HAP-1 (cell line): ENCODE data around the gene GSTA2.
"Not testable (repeated sequence)": the region's sequence is repeated elsewhere in the genome, so short reads cannot be mapped to it uniquely, and the experiment has no call there.

Experiments used
- DNase-seq, 2 experiments: peaks; one replicate each; pipeline ENCODE4 v3.0.0-alpha.2; 2016 to 2020; ENCODE audit warnings: low spot score in 2 of 2
- H3K27me3 ChIP-seq: fragments of 250-450 bp; sonication (Bioruptor Pico); 2 replicates; pipeline ENCODE4 v1.5.1; 2020; ENCODE audit warnings: low read depth, mild to moderate bottlenecking, moderate library complexity
- H3K36me3 ChIP-seq: fragments of 250-450 bp; sonication (Bioruptor Pico); replicated peaks from 2 replicates; pipeline ENCODE4 v1.5.1; 2020; ENCODE audit warnings: mild to moderate bottlenecking
- H3K4me1 ChIP-seq: fragments of 250-450 bp; sonication (Bioruptor Pico); 2 replicates; pipeline ENCODE4 v1.5.1; 2020; ENCODE audit warnings: mild to moderate bottlenecking
- H3K4me3 ChIP-seq: fragments of 250-450 bp; sonication (Bioruptor Pico); 2 replicates; pipeline ENCODE4 v1.5.1; 2020; ENCODE audit warnings: mild to moderate bottlenecking, moderate library complexity
- H3K9me3 ChIP-seq: fragments of 250-450 bp; sonication (Bioruptor Pico); 2 replicates; pipeline ENCODE4 v1.5.1; 2020; ENCODE audit warnings: mild to moderate bottlenecking, moderate library complexity
- in situ Hi-C: fragments of 300-500 bp; cut with MboI; formaldehyde crosslinking; loops from 3 replicates; pipeline ENCODE4 v1.14.3; 2020; ENCODE audit warnings: low sequenced_read_pairs, inconsistent platforms, mixed read lengths

GSTA2 gene

DNA sequence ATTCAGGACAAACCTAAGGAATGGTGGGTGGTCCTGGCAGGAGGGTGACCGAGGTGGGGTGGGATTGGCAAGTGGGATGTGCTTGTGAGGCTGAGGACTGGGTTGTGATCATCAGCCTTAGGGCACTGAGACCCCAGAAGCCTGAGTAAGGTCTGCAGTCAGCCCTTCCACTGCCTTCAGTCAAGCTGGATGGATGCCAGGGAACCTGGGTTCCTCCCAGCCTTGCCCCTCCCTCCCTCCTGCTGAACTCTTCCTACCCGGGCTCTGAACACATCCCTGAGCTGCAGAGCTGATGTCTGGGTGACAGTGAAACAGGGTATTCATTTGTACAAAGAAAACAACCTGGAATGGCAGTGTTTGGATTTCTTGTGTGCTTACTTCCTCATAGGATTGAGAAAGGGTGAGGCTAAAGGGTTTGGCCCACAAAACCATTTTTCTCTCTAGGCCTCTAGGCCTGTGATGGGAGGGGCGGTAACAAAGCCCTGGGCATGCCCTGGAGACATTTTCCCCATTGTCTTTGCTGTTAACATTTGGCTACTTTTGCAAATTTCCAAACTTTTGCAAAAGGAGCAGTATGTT, 19.5 kb upstream of the GSTA2 start:
- H3K4me3 ChIP-seq, H3K27me3 ChIP-seq, H3K36me3 ChIP-seq, DNase-seq, H3K4me1 ChIP-seq, H3K9me3 ChIP-seq, in situ Hi-C loops: not testable (repeated sequence)

DNA sequence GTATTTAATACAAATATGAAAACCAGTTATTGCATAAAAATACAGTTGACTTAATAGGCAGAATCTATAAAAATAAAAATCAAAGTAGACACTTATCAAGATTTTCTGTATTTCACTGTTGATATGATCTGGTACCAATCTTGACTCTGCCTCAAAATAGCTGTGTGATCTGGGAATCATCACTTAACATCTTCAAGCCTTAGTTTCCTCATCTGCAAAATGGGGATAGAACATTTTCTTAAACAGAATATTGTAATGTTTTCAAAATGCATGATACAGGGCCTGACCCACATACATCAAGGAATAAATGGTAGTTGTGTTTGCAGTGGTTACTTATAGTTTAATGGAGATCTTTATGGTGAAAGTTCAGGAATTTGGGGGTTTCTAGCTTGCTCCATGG, 18.9 kb upstream of the GSTA2 start:
- H3K36me3 ChIP-seq, H3K4me1 ChIP-seq, H3K4me3 ChIP-seq, DNase-seq, H3K27me3 ChIP-seq, in situ Hi-C loops, H3K9me3 ChIP-seq: not testable (repeated sequence)

DNA sequence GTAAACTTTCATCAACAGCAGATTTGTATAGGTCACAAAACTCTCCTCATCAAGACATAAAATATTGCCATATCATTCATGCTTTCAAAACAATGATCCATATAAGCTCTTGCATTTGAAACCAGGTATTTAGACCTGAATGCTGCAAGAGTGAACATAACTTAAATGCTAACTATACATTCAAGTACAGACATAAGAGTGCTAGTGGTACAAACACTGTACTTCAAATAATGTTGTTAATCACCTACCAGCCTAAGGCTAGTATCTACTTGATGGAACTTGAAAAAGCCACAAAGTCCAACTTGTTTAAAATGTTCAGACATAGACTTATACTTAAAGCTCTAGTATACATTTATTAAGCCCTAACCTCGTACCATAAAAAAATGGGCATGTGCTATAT, 16.0 kb upstream of the GSTA2 start:
- Histone ChIP-seq H3K27me3 (no peaks in the 10 kb centered on the region; the same call in 1 of the 2 replicates), H3K9me3 (no peaks in the 10 kb centered on the region), H3K36me3 (no peaks in the 10 kb centered on the region), H3K4me3 (no peak overlapping the region), H3K4me1 (no peaks in the 10 kb centered on the region)
- no peak for DNase-seq
- in situ Hi-C loops = no loop called here

DNA sequence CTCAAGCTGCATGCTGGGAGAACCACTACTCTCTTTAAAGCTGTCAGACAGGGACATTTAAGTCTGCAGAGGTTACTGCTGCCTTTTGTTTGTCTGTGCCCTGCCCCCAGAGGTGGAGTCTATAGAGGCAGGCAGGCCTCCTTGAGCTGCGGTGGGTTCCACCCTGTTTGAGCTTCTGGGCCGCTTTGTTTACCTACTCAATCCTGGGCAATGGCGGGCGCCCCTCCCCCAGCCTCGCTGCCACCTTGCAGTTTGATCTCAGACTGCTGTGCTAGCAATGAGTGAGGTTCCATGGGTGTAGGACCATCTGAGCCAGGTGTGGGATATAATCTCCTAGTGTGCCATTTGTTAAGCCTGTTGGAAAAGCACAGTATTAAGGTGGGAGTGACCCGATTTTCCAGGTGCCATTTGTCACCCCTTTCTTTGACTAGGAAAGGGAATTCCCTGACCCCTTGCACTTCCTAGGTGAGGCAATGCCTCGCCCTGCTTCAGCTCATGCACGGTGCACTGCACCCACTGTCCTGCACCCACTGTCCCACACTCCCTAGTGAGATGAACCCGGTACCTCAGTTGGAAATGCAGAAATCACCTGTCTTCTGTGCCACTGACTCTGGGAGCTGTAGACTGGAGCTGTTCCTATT, 13.6 kb upstream of the GSTA2 start:
- H3K36me3 ChIP-seq, in situ Hi-C loops, H3K27me3 ChIP-seq, H3K4me1 ChIP-seq, H3K4me3 ChIP-seq, H3K9me3 ChIP-seq: not testable (repeated sequence)
- DNase-seq = peak in 1 of 2 experiments; percentile 14

DNA sequence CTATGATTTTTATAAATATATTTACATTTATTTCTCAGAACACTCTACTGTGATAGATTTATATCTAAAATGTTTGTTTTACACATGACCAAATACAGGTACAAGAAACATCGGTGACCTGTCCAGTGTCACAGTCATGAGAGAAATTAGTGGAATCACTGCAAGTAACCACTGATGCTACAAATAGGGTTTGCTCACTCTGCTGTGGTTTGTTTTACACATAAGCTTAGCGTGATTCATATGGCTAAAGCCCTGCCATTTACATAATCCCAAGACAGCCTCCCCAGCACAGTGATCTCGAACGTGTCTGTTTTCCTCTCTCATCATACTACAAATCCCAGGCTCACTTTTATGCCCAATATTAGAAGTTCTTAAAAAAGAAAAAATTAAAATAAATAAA, 6.1 kb upstream of the GSTA2 start:
- in situ Hi-C loops, H3K4me1 ChIP-seq, H3K27me3 ChIP-seq, H3K4me3 ChIP-seq, H3K36me3 ChIP-seq, H3K9me3 ChIP-seq: not testable (repeated sequence)
- DNase-seq = peak in 1 of 2 experiments; percentile 32

DNA sequence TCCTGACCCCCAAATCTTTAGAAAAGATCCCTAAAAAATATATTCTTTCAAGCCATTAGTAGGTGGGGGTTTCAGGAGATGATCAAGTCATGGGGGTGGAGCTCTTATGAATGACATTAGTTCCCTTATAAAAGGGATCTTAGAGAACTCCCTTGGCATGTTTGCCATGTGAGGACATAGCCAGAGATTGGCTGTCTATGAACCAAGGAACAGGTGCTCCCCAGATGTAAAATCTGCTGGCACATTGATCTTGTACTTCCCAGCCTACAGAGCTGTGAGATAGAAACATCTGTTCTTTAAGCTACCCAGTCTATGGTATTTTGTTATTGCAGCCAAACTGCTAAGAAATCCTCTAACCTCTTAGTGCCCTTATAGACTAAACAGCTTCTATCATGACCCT, 4.4 kb upstream of the GSTA2 start:
- DNase-seq, H3K4me3 ChIP-seq, H3K27me3 ChIP-seq, in situ Hi-C loops, H3K4me1 ChIP-seq, H3K36me3 ChIP-seq, H3K9me3 ChIP-seq: not testable (repeated sequence)

DNA sequence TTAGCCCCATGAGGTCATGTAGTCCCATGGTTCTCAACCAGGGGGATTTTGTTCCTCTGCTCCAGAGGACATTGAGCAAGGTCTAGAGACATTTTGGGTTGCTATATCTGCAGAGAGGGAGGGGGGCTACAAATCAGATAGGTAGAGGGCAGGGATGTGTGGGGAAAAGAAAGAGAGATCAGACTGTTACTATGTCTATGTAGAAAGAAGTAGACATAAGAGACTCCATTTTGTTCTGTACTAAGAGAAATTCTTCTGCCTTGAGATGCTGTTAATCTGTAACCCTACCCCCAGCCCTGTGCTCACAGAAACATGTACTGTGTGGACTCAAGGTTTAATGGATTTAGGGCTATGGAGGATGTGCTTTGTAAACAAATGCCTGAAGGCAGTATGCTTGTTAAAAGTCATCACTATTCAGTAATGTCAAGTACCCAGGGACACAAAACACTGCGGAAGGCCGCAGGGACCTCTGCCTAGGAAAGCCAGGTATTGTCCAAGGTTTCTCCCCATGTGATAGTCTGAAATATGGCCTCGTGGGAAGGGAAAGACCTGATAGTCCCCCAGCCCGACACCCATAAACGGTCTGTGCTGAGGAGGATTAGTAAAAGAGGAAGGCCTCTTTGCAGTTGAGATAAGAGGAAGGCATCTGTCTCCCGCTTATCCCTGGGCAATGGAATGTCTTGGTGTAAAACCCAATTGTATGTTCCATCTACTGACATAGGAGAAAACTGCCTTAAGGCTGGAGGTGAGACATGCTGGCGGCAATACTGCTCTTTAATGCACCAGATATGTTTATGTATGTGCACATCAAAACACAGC, 1.4 kb downstream of the GSTA2 start:
- DNase-seq, H3K9me3 ChIP-seq, H3K27me3 ChIP-seq, H3K4me3 ChIP-seq, in situ Hi-C loops, H3K36me3 ChIP-seq, H3K4me1 ChIP-seq: not testable (repeated sequence)

DNA sequence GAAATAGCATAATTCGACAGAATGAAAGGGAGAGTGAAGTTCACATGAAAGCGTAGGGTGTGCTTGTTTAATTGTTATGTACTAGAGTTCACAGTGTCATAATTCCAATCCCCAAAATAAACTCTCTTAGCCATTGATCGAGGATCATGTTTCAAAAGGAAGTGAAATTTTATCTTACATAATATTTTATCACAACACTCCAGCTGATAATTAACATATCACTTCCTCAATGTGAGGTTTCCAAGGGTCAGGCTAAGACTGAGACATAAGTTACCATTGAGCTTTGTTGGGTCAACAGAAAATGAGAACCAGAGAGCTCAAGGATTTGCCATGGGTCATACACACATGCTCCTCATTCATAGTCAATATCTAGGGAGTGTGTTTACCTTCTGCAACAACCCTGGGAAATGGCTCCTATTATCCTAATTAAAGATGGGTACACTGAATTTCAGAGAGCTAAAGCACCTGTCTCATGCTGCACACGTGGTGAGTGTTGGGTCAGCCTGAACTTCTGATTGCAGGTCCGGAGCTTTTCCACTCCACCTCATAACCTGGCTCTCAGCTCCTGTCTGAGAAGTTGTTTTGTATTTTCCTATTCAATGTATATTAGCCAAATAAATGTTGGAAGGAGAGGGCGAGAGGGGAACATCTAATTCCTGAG, 3.0 kb downstream of the GSTA2 start:
- no peaks in the 10 kb centered on the region for H3K9me3 ChIP-seq
- no peak for DNase-seq
- in situ Hi-C loops = no loop called here
- H3K4me1 ChIP-seq = no peaks in the 10 kb centered on the region
- no peaks in the 10 kb centered on the region for H3K36me3 ChIP-seq
- no peaks in the 10 kb centered on the region for H3K27me3 ChIP-seq
- H3K4me3 ChIP-seq = no peak overlapping the region

DNA sequence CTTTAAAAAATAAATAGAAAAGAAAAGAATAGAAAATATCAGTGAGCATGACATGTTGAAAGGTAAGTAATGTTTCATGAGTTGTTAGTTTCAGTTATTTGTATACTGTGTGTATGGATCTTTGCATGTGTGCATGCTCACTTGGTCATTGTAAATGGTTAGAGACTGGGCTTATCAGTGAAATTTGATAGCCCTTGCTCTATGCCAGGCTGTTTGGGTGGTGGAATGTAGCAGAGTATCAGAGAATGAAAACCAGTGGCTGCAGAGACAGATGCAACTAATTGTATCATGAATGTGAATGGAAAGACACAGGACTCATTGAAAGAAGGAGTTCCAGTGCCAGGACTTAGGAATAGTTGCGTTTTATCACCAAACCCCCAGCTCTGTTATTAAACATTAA, 4.2 kb downstream of the GSTA2 start:
- Histone ChIP-seq H3K36me3 (no peaks in the 10 kb centered on the region), H3K4me1 (no peaks in the 10 kb centered on the region), H3K9me3 (no peaks in the 10 kb centered on the region), H3K27me3 (no peaks in the 10 kb centered on the region), H3K4me3 (no peak overlapping the region)
- in situ Hi-C loops = no loop called here
- no peak for DNase-seq

DNA sequence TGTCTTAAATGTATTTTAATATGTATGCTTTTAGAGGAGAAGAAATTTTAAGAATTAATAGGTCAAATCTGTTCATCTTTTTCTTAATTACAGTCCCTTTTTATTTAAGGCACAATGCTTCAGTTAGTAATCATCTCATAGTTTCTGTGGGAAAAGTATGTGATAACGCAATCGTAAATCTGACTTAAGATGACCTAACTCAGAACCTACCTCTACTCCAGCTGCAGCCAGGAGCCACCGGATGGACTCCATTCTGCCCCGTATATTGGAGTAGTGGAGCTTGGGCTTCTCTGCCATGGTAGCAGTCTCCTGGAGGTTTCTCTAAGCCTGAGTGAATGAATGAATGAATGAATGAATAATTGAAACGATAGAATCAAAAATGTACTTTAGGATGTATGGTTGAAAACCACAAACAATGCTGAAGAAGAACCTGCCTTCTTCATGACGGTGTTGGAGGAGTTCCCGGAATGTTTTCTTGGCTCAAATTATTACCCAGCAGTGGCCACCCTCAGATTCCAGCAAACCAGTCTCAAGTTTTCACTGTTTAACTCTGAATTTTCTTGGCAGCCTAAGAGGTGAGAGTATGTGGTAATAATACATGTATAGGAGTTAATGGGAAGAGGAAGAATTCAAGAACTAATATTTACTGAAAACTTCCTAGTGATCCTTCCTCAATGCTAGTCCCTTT, 5.5 kb downstream of the GSTA2 start:
- H3K4me3 ChIP-seq, H3K4me1 ChIP-seq, in situ Hi-C loops, DNase-seq, H3K9me3 ChIP-seq, H3K27me3 ChIP-seq, H3K36me3 ChIP-seq: not testable (repeated sequence)

DNA sequence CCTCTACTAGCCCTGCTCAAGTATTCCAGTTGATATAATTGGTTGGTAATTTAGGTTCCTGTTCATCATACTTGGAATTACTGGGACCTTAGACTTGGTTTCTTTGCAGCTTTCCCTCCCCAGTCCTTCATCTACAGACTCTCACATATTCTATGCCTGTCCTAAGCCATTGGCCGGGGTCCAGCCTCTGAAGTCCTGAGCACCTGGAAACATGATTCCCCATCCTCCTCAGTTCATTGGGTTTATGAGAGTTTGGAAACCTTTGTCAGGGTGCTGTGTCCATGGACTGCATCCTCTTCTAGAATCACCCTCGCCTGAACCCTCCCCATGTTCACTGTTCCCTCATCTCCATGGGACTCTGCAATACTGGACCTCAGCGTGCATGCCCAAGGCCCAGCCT, 8.8 kb downstream of the GSTA2 start:
- H3K4me1 ChIP-seq = no peaks in the 10 kb centered on the region
- H3K27me3 ChIP-seq = no peaks in the 10 kb centered on the region
- DNase-seq = no peak
- H3K36me3 ChIP-seq = no peaks in the 10 kb centered on the region
- H3K9me3 ChIP-seq = no peaks in the 10 kb centered on the region
- no peak overlapping the region for H3K4me3 ChIP-seq
- in situ Hi-C loops = no loop called here

DNA sequence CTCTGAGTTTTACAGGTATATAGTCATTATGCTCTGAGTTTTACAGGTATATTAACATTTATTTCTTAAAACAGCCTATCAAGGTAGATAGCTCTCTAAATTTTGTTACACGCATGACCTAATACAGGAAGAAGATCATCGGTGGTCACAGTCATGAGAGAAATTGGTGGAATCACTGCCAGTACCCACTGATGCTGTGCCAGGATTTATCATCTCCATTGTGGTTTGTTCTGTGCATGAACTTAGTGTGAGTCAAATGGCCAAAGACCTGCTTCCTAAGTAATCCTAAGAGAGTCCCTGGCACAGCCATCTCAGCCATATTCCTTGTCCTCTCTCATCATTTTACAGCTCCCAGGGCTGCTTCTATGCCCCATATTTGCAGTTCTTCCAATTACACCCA, 10.1 kb downstream of the GSTA2 start:
- H3K27me3 ChIP-seq, in situ Hi-C loops, DNase-seq, H3K36me3 ChIP-seq, H3K4me1 ChIP-seq, H3K9me3 ChIP-seq, H3K4me3 ChIP-seq: not testable (repeated sequence)

DNA sequence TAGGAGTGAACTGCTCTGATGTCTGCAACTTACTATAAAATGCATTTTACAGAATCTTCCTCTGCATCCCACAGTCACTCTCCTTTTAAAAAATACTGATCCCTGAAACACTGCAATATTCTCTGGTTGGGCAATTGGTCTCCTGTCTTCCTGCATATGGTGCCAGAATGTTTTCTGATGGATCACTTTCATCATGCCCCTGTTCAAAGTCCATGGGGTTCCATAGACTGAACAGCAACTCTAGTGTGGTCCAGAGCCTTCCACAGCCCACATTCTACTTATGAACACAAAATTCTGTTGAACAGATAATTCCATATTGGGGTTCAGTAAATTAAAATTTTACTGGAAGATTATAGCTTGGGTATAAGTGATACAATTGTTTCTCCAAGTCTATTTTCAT, 11.0 kb downstream of the GSTA2 start:
- Histone ChIP-seq H3K27me3 (no peaks in the 10 kb centered on the region), H3K9me3 (no peaks in the 10 kb centered on the region), H3K36me3 (no peaks in the 10 kb centered on the region), H3K4me1 (no peaks in the 10 kb centered on the region), H3K4me3 (no peak overlapping the region)
- in situ Hi-C loops = no loop called here
- no peak for DNase-seq
